GM06990 (cell line): ENCODE measurements around the gene SLC6A18.
"Not testable (repeated sequence)": the region's sequence is repeated elsewhere in the genome, so short reads cannot be mapped to it uniquely, and the experiment has no call there.

Experiments
- DNase-seq: peaks from one replicate; pipeline ENCODE4 v3.0.0-alpha.2; 2011; ENCODE audit not compliant: insufficient read length; ENCODE audit errors: extremely low read depth
- H3K27me3 ChIP-seq: replicated peaks from 2 replicates; pipeline ENCODE4 v1.6.0; 2011; ENCODE audit warnings: low read length; ENCODE audit not compliant: control insufficient read depth, insufficient read depth
- H3K36me3 ChIP-seq: 2 replicates; pipeline ENCODE4 v1.5.1; 2011; ENCODE audit warnings: low read length; ENCODE audit not compliant: control insufficient read depth, insufficient read depth
- H3K4me3 ChIP-seq: replicated peaks from 2 replicates; pipeline ENCODE4 v1.5.1; 2011; ENCODE audit warnings: low read depth, mild to moderate bottlenecking, control low read depth, low read length
- TF ChIP-seq, protein P1 (sequence below): IDR thresholded peaks from 2 replicates; pipeline ENCODE4 v1.5.1; 2011; ENCODE audit warnings: low read length, control low read depth, mild to moderate bottlenecking, inconsistent platforms; ENCODE audit not compliant: insufficient read depth, poor library complexity, severe bottlenecking

The SLC6A18 gene

DNA sequence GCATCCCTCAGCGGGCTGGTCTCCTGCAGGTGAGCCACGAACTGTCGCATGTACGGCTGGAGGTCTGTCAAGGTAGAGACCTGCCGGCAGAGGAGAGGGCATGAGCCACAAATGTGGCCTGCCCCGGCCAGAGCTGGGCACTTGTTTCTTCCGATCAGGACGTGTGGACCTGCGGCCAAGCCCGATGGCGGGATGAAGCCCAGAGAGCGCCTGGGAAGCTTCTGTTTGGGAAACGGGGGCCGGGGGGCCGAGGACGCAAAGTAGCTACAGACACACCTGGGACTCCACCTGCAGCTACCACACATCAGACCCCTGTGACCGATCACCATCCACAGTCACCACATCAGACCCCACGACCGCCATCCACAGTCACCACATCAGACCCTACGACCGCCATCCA, 47.0 kb downstream of the SLC6A18 start:
- TF ChIP-seq, protein P1, sequence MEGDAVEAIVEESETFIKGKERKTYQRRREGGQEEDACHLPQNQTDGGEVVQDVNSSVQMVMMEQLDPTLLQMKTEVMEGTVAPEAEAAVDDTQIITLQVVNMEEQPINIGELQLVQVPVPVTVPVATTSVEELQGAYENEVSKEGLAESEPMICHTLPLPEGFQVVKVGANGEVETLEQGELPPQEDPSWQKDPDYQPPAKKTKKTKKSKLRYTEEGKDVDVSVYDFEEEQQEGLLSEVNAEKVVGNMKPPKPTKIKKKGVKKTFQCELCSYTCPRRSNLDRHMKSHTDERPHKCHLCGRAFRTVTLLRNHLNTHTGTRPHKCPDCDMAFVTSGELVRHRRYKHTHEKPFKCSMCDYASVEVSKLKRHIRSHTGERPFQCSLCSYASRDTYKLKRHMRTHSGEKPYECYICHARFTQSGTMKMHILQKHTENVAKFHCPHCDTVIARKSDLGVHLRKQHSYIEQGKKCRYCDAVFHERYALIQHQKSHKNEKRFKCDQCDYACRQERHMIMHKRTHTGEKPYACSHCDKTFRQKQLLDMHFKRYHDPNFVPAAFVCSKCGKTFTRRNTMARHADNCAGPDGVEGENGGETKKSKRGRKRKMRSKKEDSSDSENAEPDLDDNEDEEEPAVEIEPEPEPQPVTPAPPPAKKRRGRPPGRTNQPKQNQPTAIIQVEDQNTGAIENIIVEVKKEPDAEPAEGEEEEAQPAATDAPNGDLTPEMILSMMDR, result no peak
- no peak for DNase-seq
- Histone ChIP-seq H3K36me3 (no peaks in the 10 kb centered on the region), H3K4me3 (no peak overlapping the region), H3K27me3 (no peaks in the 10 kb centered on the region)

DNA sequence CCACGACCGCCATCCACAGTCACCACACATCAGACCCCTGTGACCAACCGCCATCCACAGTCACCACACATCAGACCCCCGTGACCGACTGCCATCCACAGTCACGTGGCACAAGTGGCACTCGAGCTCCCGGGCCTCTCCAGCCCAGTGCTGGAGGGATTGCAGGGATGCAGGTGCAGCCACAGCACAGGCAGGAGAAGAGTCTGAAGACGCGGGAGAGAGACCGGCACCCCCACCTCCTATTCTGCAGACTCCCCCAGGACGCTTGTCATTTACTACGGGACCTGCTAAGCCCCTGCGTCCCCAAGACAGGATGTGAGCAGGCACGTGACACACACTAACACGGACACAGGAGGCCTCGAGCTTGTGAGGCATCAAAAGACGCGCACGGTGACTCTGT, 48.6 kb downstream of the SLC6A18 start:
- Histone ChIP-seq H3K36me3 (no peaks in the 10 kb centered on the region), H3K4me3 (no peak overlapping the region), H3K27me3 (no peaks in the 10 kb centered on the region)
- TF ChIP-seq, protein P1, result no peak
- no peak for DNase-seq

DNA sequence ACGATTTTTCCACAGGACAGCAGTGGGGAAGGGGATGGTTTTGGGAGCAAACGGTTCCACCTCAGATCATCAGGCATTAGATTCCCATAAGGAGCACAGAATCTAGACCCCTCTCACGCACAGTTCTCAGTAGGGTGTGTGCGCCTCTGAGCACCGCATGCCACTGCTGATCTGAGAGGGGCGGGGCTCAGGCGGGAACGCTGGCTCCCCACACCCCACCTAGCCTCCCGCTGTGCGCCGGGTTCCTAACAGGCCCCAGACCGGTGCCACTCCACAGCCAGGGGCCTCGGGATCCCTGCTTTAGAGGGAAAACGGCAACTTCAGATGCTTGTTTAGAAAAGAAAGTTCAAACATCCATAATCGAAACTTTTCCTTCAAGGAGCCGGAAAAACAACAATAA, 49.3 kb downstream of the SLC6A18 start:
- DNase-seq, result no peak
- no peak overlapping the region for H3K4me3 ChIP-seq
- no peaks in the 10 kb centered on the region for H3K36me3 ChIP-seq
- no peaks in the 10 kb centered on the region for H3K27me3 ChIP-seq
- TF ChIP-seq, protein P1, result no peak

DNA sequence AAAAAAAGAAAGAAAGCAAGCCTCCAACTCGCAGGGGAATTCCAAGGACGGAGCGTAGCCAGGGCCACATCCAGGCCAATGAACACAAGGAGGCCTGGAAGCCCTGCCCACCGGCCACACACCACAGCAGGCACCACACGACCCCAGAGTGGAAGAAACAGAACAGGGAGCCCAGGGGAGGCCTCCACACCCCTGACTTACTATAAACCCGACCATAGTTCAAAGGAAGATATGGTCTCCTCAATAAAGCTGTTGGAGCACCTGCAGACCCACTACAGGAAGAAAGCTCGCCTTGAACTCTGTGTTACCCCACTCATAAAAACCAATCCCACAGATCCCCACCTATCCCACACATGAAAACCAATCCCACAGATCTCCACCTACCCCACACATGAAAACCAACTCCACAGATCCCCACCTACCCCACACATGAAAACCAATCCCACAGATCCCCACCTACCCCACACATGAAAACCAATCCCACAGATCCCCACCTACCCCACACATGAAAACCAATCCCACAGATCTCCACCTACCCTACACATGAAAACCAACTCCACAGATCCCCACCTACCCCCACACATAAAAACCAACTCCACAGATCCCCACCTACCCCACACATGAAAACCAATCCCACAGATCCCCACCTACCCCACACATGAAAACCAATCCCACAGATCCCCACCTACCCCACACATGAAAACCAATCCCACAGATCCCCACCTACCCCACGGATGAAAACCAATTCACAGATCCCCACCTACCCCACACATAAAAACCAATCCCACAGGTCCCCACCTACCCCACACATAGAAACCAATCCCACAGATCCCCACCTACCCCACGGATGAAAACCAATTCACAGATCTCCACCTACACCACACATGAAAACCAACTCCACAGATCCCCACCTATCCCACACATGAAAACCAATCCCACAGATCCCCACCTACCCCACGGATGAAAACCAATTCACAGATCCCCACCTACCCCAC, 50.5 kb downstream of the SLC6A18 start:
- DNase-seq, H3K36me3 ChIP-seq, H3K4me3 ChIP-seq, H3K27me3 ChIP-seq: not testable (repeated sequence)

DNA sequence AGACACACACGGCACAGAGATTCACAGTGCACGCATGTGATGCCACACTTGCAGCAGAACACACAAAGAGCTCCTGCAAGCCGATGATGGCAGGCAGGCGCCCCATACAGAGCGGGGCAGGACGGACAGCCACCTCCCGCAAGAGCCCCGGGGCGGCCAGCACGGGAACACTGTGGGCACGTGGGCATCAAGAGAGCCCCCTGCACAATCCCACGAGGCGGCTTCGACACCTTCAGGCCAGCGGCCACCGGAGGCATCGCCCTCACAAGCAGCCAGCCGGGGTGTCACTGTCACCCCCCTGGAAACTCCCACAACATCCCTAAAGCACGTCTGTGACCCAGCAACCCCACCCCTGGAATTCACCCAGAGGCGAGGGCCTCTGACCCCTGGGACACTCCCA, 51.7 kb downstream of the SLC6A18 start:
- Histone ChIP-seq H3K27me3 (no peaks in the 10 kb centered on the region), H3K36me3 (no peaks in the 10 kb centered on the region), H3K4me3 (no peak overlapping the region)
- TF ChIP-seq, protein P1, result no peak
- DNase-seq, result no peak

DNA sequence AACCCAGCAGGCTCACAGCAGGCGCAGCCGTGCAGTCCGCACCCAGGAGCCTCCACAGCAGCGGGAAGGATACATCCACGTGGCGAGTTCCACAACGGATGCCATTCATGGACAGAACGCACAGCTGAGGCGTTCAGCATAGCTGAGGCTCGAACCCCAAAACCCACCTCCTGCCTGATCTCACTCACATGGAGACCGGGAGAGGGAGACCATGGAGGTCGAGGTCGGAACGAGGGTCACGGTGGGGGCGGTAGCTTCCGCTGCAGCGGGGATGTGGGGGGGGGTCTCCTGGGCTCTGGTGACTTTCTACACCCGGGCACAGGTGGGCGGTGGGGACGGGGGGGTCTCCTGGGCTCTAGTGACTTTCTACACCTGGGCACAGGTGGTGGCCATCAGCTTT, 52.1 kb downstream of the SLC6A18 start:
- Histone ChIP-seq H3K27me3 (no peaks in the 10 kb centered on the region), H3K4me3 (no peak overlapping the region), H3K36me3 (no peaks in the 10 kb centered on the region)
- DNase-seq, result no peak
- TF ChIP-seq, protein P1, result no peak
